K562 (cell line): ENCODE measurements around the gene ASCC1. TPM values are rescaled to one million over a fixed set of nuclear protein-coding genes. Genes with fewer than 3 reads are reported as not detected.
A peak's percentile ranks its signal among the peaks of the same experiment; 100 is the strongest.

Source experiments
- CBX8 ChIP-seq: fragments of 200-600 bp; sonication (generic); IDR thresholded peaks from 2 replicates; pipeline ENCODE4 v1.6.1; 2012; ENCODE audit warnings: borderline replicate concordance, mixed run types, low read depth, mild to moderate bottlenecking, moderate library complexity, mixed read lengths, low read length, control low read depth, inconsistent platforms; ENCODE audit not compliant: poor library complexity, severe bottlenecking; ENCODE audit errors: extremely low read depth
- CREB1 ChIP-seq, 2 experiments: sonication (generic) in 1 of 2; formaldehyde crosslinking in 1 of 2; IDR thresholded peaks; 2 replicates each; pipeline versions ENCODE4 v1.6.1 to v1.8.0; 2012 to 2022; ENCODE audit warnings: inconsistent platforms in 1 of 2, mild to moderate bottlenecking in 1 of 2, missing genetic modification reagents in 1 of 2, moderate library complexity in 1 of 2
- CREBBP ChIP-seq: IDR thresholded peaks from one replicate; pipeline ENCODE4 v1.6.1; 2012; ENCODE audit warnings: low read depth, mild to moderate bottlenecking, control low read depth, inconsistent platforms, low read length
- CREM ChIP-seq: IDR thresholded peaks from 2 replicates; pipeline ENCODE4 v1.6.1; 2014; ENCODE audit warnings: antibody characterized with exemption, low read depth
- NFE2L1 ChIP-seq: fragments of 450-650 bp; IDR thresholded peaks from 2 replicates; pipeline ENCODE4 v1.6.1; 2016; ENCODE audit warnings: missing genetic modification characterization, low read depth, mild to moderate bottlenecking, missing compliant biosample characterization, moderate library complexity, borderline replicate concordance
- NONO ChIP-seq, 2 experiments: fragments of 200-400 bp in 1 of 2; fragments of 450-650 bp in 1 of 2; formaldehyde crosslinking in 1 of 2; IDR thresholded peaks; 2 replicates each; pipeline ENCODE4 v1.6.1; 2017; ENCODE audit warnings: low read depth in 2 of 2, mild to moderate bottlenecking in 2 of 2, moderate library complexity in 2 of 2, low read length in 1 of 2
- NR2C2 ChIP-seq, 2 experiments: fragments of 200-800 bp in 1 of 2; sonication (Bioruptor generic) in 1 of 2; sonication (generic) in 1 of 2; formaldehyde crosslinking in 1 of 2; IDR thresholded peaks; 2 replicates each; pipeline versions ENCODE4 v1.6.1 to v1.8.0; 2016 to 2022; ENCODE audit warnings: mild to moderate bottlenecking in 1 of 2, missing compliant biosample characterization in 1 of 2, missing genetic modification characterization in 1 of 2, missing genetic modification reagents in 1 of 2
- PHB ChIP-seq: fragments of 250-450 bp; sonication (Bioruptor Pico); IDR thresholded peaks from 2 replicates; pipeline ENCODE4 v1.5.0; 2021
- PHF8 ChIP-seq: fragments of 200-600 bp; sonication (generic); IDR thresholded peaks from 2 replicates; pipeline ENCODE4 v1.6.1; 2012; ENCODE audit warnings: mixed run types, mild to moderate bottlenecking, inconsistent platforms, low read length, moderate library complexity, borderline replicate concordance
- PTBP1 ChIP-seq: fragments of 200-400 bp; formaldehyde crosslinking; IDR thresholded peaks from 2 replicates; pipeline ENCODE4 v1.6.1; 2017; ENCODE audit warnings: low read depth, low read length
- RBM25 ChIP-seq: fragments of 200-400 bp; formaldehyde crosslinking; IDR thresholded peaks from 2 replicates; pipeline ENCODE4 v1.6.1; 2018; ENCODE audit warnings: low read length, low read depth, moderate library complexity; ENCODE audit not compliant: severe bottlenecking
- RNF2 ChIP-seq: sonication (generic); IDR thresholded peaks from 2 replicates; pipeline ENCODE4 v1.6.1; 2016
- RUNX1 ChIP-seq: sonication (generic); IDR thresholded peaks from 2 replicates; pipeline ENCODE4 v1.6.1; 2016; ENCODE audit warnings: antibody characterized with exemption, low read depth
- SIX5 ChIP-seq, 2 experiments: IDR thresholded peaks; 2 replicates each; pipeline ENCODE4 v1.6.1; 2011; ENCODE audit warnings: low read length in 2 of 2, borderline replicate concordance in 1 of 2, low read depth in 1 of 2, mild to moderate bottlenecking in 1 of 2, moderate library complexity in 1 of 2; ENCODE audit not compliant: insufficient read depth in 1 of 2
- SREBF1 ChIP-seq: fragments of 150-350 bp; IDR thresholded peaks from 2 replicates; pipeline ENCODE4 v1.6.1; 2014; ENCODE audit warnings: antibody characterized with exemption, low read depth, low read length, borderline replicate concordance
- TAF9B ChIP-seq: fragments of 450-650 bp; IDR thresholded peaks from 2 replicates; pipeline ENCODE4 v1.6.1; 2018; ENCODE audit warnings: mild to moderate bottlenecking; ENCODE audit not compliant: partially characterized antibody
- YY1 ChIP-seq, 3 experiments: IDR thresholded peaks; 2 replicates each; pipeline ENCODE4 v1.6.1; 2011; ENCODE audit warnings: low read length in 2 of 3, mild to moderate bottlenecking in 2 of 3, moderate library complexity in 2 of 3, borderline replicate concordance in 1 of 3, control low read depth in 1 of 3, low read depth in 1 of 3; ENCODE audit not compliant: insufficient read depth in 3 of 3, insufficient replicate concordance in 2 of 3, control insufficient read depth in 1 of 3, insufficient read length in 1 of 3; ENCODE audit errors: extremely low read depth in 1 of 3
- ZBTB1 ChIP-seq: sonication (generic); formaldehyde crosslinking; IDR thresholded peaks from 2 replicates; pipeline ENCODE4 v1.8.1; 2023; ENCODE audit warnings: missing genetic modification reagents, low read depth, mild to moderate bottlenecking, borderline replicate concordance
- ZBTB5 ChIP-seq: fragments of 450-650 bp; IDR thresholded peaks from 2 replicates; pipeline ENCODE4 v1.6.1; 2017; ENCODE audit warnings: antibody characterized with exemption
- ZBTB9 ChIP-seq: fragments of 450-650 bp; formaldehyde crosslinking; IDR thresholded peaks from 2 replicates; pipeline ENCODE4 v1.4.0; 2020; ENCODE audit warnings: mild to moderate bottlenecking, moderate library complexity
- ZNF436 ChIP-seq: fragments of 250-450, 450-650 bp; sonication (Bioruptor Pico); formaldehyde crosslinking; IDR thresholded peaks from 2 replicates; pipeline ENCODE4 v1.7.0; 2020; ENCODE audit warnings: mild to moderate bottlenecking
- polyA plus RNA-seq, 8 experiments: library from polyadenylated mRNA; depleted of rRNA in 4 of 8; stranded (reverse) in 5 of 8; unstranded in 3 of 8; fragments of >200 nt; fragmentation: Nextera tagmentation in 2 of 8; fragmentation: Illumina TruSeq in 1 of 8; extraction: Ambion mirVana in 2 of 8; extraction: Trizol in 1 of 8; gene quantifications; 2 replicates each; pipeline versions ENCODE4 v1.2.1 to v1.2.3, GENCODE V29; 2011 to 2014; ENCODE audit warnings: inconsistent platforms in 1 of 8, missing spikeins in 1 of 8
- total RNA-seq, 7 experiments: library from RNA; depleted of rRNA in 6 of 7; stranded (reverse); fragments of >200 nt in 6 of 7; fragmentation: Illumina TruSeq in 2 of 7; extraction: Trizol in 2 of 7; gene quantifications; 2 replicates each; pipeline versions ENCODE4 v1.2.1 to v1.2.3, GENCODE V29; 2011 to 2021; ENCODE audit warnings: low replicate concordance in 1 of 7

Gene ASCC1
- total and polyA plus RNA-seq, 9 of the 15 experiments (the other 6 are each of a cell fraction or from before 2014, with no cell fraction given), result 31.7 to 73.3 (median 52.8) TPM

- TF ChIP-seq ZBTB5 (no peak), ZBTB9 (peak; percentile 97), RUNX1 (0 out of 2 replicates have a peak, but pooled peaks have one; percentile 27), ZBTB1 (no peak), YY1 (IDR thresholded peaks at IDR 0.05; ENCODE audit: borderline replicate concordance in 1 of 3, control insufficient read depth in 1 of 3, extremely low read depth in 1 of 3, insufficient read depth in 3 of 3, insufficient read length in 1 of 3, insufficient replicate concordance in 2 of 3, low read depth in 1 of 3, low read length in 2 of 3) (peak in 1 of 3 experiments; percentile 34), PTBP1 (0 out of 2 replicates have a peak, but pooled peaks have one; percentile 32), CBX8 (no peak), TAF9B (no peak), NONO (IDR thresholded peaks at IDR 0.05; ENCODE audit: low read depth in 2 of 2, low read length in 1 of 2) (no peak; a peak in 1 of 4 replicates), PHB (CRISPR knock-in tag) (no peak), CREM (peak; percentile 83), SREBF1 (no peak; the same call in 1 of the 2 replicates), ZNF436 (CRISPR knock-in tag) (no peak), PHF8 (no peak; the same call in 1 of the 2 replicates), RBM25 (no peak), CREB1 (IDR thresholded peaks at IDR 0.05) (0 out of 2 replicates have a peak, but pooled peaks have one; percentile 41), CREB1 (CRISPR knock-in tag; IDR thresholded peaks at IDR 0.05) (peak; percentile 69; the same call in 1 of the 2 replicates), SIX5 (IDR thresholded peaks at IDR 0.05; ENCODE audit: borderline replicate concordance in 1 of 2, insufficient read depth in 1 of 2, low read depth in 1 of 2, low read length in 2 of 2) (no peak), RNF2 (peak; percentile 97), NFE2L1 (tag) (no peak), CREBBP (no peak), NR2C2 (CRISPR knock-in tag; IDR thresholded peaks at IDR 0.05) (peak; percentile 93), NR2C2 (tag; IDR thresholded peaks at IDR 0.05) (peak; percentile 96)
Observed at GRCh38 chr10:72260239-72260975, 44.3 kb upstream of the ASCC1 start (continued).
